Neural crest cell (in vitro differentiated cells): ENCODE results near the gene F11. TPM values are rescaled to one million over a fixed set of nuclear protein-coding genes. Genes with fewer than 3 reads are reported as not detected.
"Not testable (repeated sequence)": the region's sequence is repeated elsewhere in the genome, so short reads cannot be mapped to it uniquely, and the experiment has no call there.

Experiments
- DNase-seq: peaks from one replicate; pipeline ENCODE4 v3.0.0; 2021; ENCODE audit warnings: low read depth, mixed read lengths, low spot score
- H3K27ac Mint-ChIP-seq: one replicate; pipeline ENCODE4 v1.8.0; 2021; ENCODE audit warnings: mild to moderate bottlenecking, mixed read lengths; ENCODE audit not compliant: unreplicated experiment
- H3K27me3 Mint-ChIP-seq: 2 replicates; pipeline ENCODE4 v1.8.0; 2021; ENCODE audit warnings: low read depth, mild to moderate bottlenecking, mixed read lengths
- H3K36me3 Mint-ChIP-seq: 2 replicates; pipeline ENCODE4 v1.8.0; 2021; ENCODE audit warnings: low read depth, mild to moderate bottlenecking, mixed read lengths
- H3K4me1 Mint-ChIP-seq: 2 replicates; pipeline ENCODE4 v1.8.0; 2021; ENCODE audit warnings: mixed read lengths
- H3K4me3 Mint-ChIP-seq: one replicate; pipeline ENCODE4 v1.8.0; 2021; ENCODE audit warnings: mild to moderate bottlenecking, mixed read lengths
- H3K9me3 Mint-ChIP-seq: 2 replicates; pipeline ENCODE4 v1.8.0; 2021; ENCODE audit warnings: mixed read lengths
- total RNA-seq: library from RNA; stranded (reverse); gene quantifications from 2 replicates; pipeline ENCODE4 v1.2.1, GENCODE V29; 2021
- TF ChIP-seq, protein P1 (sequence below): fragments of 200-600 bp; sonication (generic); conservative IDR thresholded peaks from 2 replicates; pipeline ENCODE4 v1.5.0; 2021; ENCODE audit warnings: antibody characterized with exemption, mild to moderate bottlenecking

The F11 gene
- total RNA-seq, 1 donor from 2014 or later = not detected

DNA sequence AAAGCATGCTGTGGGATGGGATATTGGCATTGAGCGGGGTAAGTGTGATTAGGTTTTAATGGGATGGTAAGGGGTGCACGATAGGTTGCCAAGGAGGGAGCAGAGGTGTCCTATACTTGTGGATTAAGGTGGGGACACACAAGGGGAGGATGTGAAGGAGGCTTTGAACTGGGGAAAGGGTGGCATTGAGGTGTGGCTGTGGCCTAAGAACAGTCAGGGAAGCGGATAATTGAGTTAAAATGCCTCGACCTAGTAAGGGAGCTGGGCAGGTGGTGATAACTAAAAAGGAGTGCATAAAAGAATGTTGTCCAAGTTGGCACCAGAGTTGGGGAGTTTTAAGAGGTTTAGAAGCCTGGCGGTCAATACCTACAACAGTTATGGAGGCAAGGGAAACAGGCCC, 21.2 kb upstream of the F11 start:
- Mint-ChIP-seq H3K9me3 (peaks cover 13% of the 10 kb centered on the region), H3K27me3 (peaks cover 2% of the 10 kb centered on the region), H3K27ac (no peak overlapping the region), H3K4me1 (peaks cover 8% of the 10 kb centered on the region), H3K36me3 (no peaks in the 10 kb centered on the region), H3K4me3 (no peak overlapping the region)
- DNase-seq = no peak
- TF ChIP-seq, protein P1, sequence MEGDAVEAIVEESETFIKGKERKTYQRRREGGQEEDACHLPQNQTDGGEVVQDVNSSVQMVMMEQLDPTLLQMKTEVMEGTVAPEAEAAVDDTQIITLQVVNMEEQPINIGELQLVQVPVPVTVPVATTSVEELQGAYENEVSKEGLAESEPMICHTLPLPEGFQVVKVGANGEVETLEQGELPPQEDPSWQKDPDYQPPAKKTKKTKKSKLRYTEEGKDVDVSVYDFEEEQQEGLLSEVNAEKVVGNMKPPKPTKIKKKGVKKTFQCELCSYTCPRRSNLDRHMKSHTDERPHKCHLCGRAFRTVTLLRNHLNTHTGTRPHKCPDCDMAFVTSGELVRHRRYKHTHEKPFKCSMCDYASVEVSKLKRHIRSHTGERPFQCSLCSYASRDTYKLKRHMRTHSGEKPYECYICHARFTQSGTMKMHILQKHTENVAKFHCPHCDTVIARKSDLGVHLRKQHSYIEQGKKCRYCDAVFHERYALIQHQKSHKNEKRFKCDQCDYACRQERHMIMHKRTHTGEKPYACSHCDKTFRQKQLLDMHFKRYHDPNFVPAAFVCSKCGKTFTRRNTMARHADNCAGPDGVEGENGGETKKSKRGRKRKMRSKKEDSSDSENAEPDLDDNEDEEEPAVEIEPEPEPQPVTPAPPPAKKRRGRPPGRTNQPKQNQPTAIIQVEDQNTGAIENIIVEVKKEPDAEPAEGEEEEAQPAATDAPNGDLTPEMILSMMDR = no peak

DNA sequence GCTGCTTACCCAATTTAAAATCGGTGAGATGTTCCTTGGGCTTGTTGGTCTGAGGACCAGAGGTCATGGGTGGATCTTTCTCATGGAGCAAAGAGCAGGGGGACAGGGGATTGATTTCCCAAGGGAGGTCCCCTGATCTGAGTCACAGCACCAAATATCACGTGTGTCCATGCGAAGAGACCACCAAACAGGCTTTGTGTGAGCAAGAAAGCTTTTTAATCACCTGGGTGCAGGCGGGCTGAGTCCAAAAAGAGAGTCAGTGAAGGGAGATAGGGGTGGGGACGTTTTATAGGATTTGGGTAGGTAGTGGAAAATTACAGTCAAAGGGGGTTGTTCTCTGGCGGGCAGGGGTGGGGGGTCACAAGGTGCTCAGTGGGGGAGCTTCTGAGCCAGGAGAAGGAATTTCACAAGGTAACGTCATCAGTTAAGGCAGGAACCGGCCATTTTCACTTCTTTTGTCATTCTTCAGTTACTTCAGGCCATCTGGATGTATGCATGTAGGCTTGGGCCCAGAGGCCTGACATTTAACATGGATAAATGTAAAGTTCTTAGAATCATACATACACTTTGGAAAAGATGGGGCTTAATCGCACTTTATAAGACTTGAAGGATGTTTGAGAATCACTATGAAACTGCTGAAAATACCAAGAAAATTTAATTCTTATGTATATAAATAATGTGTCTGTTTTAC, 18.8 kb upstream of the F11 start:
- H3K4me1 Mint-ChIP-seq = peaks cover 16% of the 10 kb centered on the region
- not testable (repeated sequence) for H3K4me3 Mint-ChIP-seq, H3K36me3 Mint-ChIP-seq, H3K27ac Mint-ChIP-seq, DNase-seq, H3K27me3 Mint-ChIP-seq
- peaks cover 13% of the 10 kb centered on the region for H3K9me3 Mint-ChIP-seq

DNA sequence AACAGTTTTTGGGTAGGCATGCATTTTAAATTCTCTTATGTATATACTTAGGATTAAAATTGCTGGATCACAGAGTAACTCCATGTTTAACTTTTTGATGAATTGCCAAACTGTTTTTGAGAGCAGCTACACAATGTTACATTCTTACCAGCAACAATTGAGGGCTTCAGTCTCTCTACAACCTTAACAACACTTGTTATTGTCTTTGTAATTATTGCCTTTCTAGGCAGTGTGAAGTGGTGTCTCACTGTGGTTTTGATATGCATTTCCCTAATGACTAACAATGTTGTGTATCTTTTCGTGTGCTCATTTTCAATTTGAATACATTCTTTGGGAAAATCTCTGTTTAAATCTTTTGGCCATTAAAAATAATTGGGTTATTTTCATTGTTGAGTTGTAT, 17.3 kb upstream of the F11 start:
- no peak for DNase-seq

DNA sequence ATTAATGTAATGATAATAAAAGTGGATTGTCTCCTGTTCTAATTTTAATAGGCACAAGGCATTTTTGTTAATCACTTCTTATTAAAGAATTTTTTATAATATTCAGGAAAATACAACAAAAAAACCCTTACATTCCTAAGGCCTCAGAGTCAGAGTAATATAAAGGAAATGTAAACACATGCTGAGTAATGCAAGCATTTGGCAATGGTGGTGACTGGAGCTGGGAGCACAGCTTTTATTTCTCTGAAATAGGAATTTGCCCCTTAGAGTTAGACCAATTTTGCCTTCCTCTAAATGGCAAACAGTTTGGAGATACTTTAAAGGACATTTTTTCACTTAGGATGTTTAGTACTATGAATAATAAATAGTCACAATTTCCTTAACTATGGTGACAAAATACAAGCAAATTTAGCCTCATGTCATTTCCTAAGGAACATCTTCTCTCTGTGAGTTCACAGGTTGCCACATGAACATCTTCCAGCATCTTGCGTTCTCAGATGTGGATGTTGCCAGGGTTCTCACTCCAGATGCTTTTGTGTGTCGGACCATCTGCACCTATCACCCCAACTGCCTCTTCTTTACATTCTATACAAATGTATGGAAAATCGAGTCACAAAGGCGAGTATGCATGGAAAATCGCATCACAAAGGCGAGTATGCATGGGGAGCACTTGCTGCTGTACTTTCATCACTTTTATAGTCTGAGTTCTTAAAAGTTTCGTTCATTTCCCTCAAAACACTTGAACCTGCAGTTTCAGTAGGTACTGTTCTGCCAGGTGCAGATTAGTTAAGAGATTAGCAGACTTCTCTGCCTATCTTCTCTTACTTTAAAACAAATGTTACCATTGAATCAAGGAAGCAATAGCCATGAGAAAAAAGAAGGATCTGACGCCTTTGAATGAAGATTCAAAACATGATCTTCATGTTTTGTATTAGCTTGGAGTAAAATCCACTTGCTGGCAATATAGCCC, 15.9 kb upstream of the F11 start:
- no peaks in the 10 kb centered on the region for H3K36me3 Mint-ChIP-seq
- H3K9me3 Mint-ChIP-seq = peaks cover 13% of the 10 kb centered on the region
- peak overlapping the region; percentile 19 for H3K27ac Mint-ChIP-seq

More for the DNA sequence above, 17.3 kb upstream of the F11 start:
- H3K4me1 Mint-ChIP-seq = peaks cover 16% of the 10 kb centered on the region
- peaks cover 13% of the 10 kb centered on the region for H3K9me3 Mint-ChIP-seq
- H3K27me3 Mint-ChIP-seq = peaks cover 2% of the 10 kb centered on the region
- no peak overlapping the region for H3K27ac Mint-ChIP-seq
- H3K36me3 Mint-ChIP-seq = no peaks in the 10 kb centered on the region
- TF ChIP-seq, protein P1 = no peak
- no peak overlapping the region for H3K4me3 Mint-ChIP-seq

DNA sequence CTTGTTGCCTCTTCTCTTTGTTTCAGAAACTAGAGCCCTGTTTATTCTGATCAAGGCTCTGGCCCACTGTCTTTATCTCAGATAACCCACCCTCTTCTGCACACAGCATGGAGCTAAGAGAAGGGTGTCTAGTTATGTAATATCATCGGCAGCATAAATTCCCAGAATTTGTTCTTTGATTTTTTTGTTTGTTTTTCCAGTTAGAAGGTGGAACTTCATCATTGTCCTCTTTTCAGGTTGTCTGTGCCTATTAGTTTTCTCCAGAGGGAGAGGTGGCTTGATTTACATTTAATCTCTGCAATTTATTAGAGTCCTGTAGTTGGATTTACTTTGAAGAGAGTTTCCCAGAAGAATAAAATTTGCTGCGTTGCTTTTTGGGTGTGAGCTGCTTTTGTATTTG, 15.2 kb upstream of the F11 start:
- peak overlapping the region; percentile 4 for H3K27ac Mint-ChIP-seq
- TF ChIP-seq, protein P1 = no peak
- peaks cover 16% of the 10 kb centered on the region for H3K4me1 Mint-ChIP-seq
- peaks cover 2% of the 10 kb centered on the region for H3K27me3 Mint-ChIP-seq
- peaks cover 12% of the 10 kb centered on the region for H3K9me3 Mint-ChIP-seq
- no peak overlapping the region for H3K4me3 Mint-ChIP-seq
- no peaks in the 10 kb centered on the region for H3K36me3 Mint-ChIP-seq
- no peak for DNase-seq

More for the DNA sequence above, 15.9 kb upstream of the F11 start:
- DNase-seq = no peak
- H3K4me3 Mint-ChIP-seq = no peak overlapping the region
- TF ChIP-seq, protein P1 = no peak
- H3K4me1 Mint-ChIP-seq = peaks cover 16% of the 10 kb centered on the region
- peaks cover 2% of the 10 kb centered on the region for H3K27me3 Mint-ChIP-seq

DNA sequence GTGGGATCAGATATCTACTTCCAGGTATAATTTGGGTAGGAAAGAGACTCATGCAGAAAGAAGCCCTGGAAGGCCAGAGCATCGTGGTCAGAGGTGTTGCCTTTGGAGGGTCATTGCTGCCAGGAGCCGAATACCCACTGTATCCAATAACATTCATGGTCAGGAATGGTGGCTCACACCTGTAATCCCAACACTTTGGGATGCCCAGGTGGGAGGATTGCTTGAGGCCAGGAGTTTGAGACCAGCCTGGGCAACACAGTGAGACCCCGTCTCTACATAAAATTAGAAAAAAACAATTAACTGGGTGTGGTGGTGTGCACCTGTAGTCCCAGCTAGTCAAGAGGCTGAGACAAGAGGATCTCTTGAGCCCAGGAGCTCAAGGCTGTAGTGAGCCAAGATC, 10.9 kb upstream of the F11 start:
- Mint-ChIP-seq H3K36me3 (no peaks in the 10 kb centered on the region), H3K4me3 (no peak overlapping the region), H3K27ac (no peak overlapping the region), H3K9me3 (no peaks in the 10 kb centered on the region), H3K4me1 (peaks cover 7% of the 10 kb centered on the region), H3K27me3 (no peaks in the 10 kb centered on the region)
- no peak for DNase-seq
- TF ChIP-seq, protein P1 = no peak
